Brain pericyte (primary cell): Measurements from ENCODE around the gene STK35.
A peak's percentile ranks its signal among the peaks of the same experiment; 100 is the strongest.
"Not testable (repeated sequence)": the region's sequence is repeated elsewhere in the genome, so short reads cannot be mapped to it uniquely, and the experiment has no call there.

Experiments
- DNase-seq: peaks from one replicate; pipeline ENCODE4 v3.0.0-alpha.2; 2012; ENCODE audit warnings: low read depth, low spot score

Gene STK35

GRCh38 chr20:2156666-2157624 is 55.3 kb downstream of the STK35 start:
- no peak for DNase-seq

DNA sequence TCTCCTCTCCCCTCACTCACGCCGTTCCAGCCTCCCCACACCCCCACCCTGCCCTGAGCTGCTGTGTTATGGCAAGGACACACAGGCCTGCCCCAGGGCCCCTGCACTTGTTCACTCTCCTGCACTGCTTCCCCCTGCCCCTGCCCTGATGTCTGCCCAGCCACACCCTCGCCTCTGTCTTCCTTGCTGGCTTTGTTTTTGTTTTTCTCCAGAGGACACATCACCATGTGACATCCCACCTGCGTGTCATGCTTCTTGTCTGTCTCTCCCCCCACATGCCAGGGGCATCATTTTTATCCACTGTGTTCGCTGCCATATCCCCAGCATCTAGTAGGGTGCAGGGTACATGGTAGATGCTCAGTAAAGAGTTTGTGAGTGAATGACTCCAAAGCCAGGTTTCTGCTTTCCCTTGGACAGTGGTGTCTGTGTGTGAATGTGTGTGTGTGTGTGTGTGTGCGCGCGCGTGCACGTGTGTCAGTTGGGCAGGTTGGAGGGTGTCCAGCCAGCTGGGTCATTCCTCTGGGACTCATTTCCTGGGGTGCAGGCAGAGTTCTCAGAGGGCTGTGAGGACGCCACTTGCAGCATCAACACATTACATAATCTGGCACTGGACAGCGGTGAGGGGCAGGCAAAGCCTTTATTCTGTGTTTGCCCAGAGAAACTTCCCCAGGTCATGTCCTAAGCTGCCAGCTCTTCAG is 60.6 kb downstream of the STK35 start:
- no peak for DNase-seq

GRCh38 chr20:2162823-2163166 is 61.2 kb downstream of the STK35 start:
- no peak for DNase-seq

GRCh38 chr20:2163312-2163711 is 61.7 kb downstream of the STK35 start:
- DNase-seq, result no peak

GRCh38 chr20:2163757-2164156 is 62.1 kb downstream of the STK35 start:
- no peak for DNase-seq

GRCh38 chr20:2164421-2164820 is 62.8 kb downstream of the STK35 start:
- no peak for DNase-seq

- no peak for DNase-seq
These were observed 63.3 kb downstream of the STK35 start for GRCh38 chr20:2164966-2165365.

DNA sequence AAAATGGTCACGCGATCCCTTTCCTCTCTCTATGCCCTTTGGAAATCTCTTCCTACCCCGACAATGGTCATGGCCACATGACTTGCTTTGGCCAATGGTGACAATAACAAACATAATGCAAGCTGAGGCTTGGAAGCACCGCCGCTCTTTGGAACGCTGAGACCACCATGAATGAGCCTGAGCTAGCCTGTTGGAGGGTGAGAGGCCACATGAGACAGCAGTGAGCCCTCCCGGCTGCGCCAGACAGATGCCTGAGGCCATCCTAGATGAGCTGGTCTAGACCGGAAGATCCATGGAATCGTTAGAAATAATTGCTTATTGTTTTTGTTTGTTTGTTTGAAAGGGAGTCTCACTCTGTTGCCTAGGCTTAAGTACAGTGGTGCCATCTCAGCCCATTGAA is 64.2 kb downstream of the STK35 start:
- no peak for DNase-seq

GRCh38 chr20:2167112-2167511 is 65.5 kb downstream of the STK35 start:
- no peak for DNase-seq

DNA sequence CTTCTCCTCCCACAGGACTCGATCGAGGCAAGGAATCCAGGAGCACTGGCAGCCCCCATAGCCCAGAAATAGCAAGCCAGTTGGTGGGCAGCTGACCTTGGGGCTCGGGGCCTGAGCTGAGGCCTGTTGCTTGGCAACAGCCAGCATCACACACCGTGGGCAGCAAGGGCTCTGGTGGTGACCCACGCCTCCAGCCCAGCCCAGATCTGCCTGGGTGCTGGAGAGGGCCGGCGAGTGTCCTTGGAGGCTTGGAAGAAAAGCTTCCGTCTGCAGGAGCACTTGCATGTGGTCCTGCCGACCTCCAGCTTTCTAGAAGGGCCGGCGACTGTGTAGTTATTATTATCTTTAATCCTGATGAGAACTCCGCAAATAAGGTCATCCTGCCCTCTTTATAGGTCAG is 67.3 kb downstream of the STK35 start:
- DNase-seq, result no peak

DNA sequence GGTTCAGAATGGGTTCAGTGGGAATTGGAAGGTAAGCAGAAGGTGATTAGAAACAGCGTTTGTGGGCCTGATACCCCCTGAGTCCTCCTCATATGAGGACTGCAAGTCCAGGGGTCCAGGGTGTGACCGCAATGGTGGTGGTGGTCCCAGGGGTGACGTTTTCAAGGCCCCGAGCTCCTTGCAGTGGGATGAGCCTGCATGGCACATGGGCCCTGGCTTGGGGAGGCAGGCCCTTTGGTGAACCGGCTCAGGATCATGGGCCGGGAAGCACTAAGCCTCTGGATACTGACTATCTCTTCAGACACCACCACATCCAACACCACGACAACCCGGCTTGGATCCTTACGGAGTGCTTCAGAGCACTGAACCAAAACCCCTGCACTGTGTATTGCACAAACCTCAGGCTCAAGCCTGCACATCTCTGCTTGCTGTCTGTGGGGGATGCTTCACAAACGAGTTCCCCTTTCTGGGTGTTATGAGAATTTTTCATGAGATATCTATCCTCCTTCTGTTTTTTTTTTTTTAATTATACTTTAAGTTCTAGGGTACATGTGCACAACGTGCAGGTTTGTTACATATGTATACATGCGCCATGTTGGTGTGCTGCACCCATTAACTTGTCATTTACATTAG is 67.9 kb downstream of the STK35 start:
- no peak for DNase-seq

DNA sequence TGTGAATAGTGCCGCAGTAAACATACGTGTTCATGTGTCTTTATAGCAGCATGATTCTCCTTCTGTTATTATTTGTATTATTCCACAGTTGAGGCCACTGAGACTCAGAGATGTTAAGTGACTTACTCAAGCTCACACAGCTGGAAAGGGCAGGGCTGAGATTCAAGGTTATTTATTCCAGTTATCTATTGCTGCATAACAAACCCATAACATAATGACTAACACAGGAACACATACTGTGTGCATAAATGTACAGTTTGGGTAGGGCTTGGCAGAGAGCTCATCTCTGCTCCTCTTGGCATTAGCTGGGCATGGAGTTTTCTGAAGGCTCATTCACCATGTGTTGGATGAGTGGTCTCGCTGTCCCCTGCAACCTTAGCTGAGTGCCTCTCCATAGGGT is 68.8 kb downstream of the STK35 start:
- no peak for DNase-seq

DNA sequence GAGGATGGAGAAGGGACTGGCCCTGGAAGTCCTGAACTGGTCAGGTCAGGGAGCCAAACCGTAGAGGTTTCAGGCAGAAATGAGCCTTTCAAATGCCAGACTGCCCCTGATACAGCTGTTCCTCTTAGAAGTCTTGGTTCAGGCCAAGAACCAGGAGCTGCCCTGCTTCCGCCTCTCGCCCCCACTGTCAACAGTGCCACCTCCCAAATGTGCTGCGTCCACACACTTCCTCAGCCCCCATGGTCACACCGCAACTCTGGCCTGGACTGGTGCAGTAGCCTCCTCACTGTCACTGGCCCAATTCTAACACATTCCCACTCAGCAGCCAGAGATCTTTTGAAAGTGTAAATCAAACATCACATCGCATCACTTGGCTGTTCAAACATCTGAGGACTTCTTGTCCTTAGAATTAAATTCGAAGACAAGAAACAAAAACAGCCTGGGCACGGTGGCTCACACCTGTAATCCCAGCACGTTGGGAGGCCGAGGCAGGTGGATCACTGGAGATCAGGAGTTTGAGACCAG is 69.7 kb downstream of the STK35 start:
- DNase-seq, result no peak

DNA sequence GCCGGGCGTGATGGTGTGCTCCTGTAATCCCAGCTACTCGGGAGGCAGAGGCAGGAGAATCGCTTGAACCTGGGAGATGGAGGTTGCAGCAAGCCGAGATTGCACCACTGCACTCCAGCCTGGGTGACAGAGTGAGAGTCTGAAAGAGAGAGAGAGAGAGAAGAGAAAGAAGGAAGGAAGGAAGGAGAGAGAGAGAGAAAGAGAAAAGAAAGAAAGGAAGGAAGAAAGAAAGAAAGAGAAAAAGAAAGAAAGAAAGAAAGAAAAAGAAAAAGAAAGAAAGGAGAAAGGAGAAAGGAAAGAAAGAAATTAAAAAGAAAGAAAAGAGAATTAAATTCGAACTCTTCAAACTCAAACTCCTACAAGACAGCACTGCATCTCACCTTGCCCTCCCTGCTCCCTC is 70.2 kb downstream of the STK35 start:
- DNase-seq, result not testable (repeated sequence)

DNA sequence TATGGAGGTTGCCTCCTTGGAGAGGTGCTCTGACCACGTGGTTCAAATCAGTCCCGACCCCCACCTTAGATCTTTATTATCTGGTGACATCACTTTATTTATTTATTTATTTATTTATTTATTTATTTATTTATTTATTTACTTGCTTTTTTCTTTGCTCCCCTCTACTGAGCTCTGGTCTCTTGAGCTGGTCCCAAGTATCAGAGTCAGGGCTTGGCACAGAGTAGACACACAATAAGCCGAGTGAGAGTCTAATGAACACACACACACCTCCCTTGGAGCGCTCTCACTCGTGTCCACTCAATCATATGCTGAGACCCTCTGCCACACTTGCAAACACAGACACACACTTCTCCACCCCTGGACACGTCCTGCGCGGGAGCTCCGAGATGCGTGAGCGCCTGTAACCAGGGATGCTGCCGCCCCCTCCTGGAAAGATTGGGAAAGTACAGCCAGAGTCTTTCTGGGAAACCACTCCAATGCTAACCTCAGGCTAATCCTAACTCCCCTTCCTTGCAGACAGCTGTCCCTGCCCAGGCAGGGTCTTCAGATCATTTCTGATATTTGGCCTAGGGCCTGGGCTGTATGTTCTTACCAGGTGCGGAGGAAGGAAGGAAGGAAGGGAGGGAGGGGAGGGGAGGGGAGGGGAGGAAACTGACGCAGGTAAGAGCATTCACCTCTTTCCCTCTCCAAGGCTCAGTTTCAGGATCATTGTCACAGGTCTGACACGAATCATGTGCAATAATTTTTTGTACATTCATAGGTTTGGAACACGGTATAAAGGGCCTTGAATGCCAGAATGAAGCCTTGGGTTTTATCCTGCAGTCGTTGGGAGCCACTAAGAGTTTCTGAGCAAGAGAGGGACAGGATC is 70.9 kb downstream of the STK35 start:
- peak; percentile 11 for DNase-seq

GRCh38 chr20:2173186-2173585 is 71.6 kb downstream of the STK35 start:
- no peak for DNase-seq

DNA sequence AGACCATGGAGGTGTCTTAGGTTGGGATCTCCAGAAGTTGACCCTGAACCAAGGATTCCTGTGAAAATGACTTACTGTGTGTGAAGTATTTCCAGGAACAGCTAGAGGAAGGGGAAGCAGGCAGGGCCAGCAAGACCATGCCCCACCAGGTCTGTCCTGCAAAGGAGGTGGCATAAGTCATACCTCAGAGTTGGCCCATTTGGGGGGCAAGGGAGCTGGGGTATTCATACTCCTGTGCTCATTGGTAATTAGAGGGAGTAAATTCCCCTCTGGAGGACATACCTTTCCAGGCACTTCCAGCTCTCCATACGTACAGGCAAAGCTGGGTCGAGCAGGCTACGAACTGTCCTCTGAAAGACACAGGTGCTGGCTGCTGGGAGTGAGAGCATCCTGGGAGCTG is 72.4 kb downstream of the STK35 start:
- no peak for DNase-seq

DNA sequence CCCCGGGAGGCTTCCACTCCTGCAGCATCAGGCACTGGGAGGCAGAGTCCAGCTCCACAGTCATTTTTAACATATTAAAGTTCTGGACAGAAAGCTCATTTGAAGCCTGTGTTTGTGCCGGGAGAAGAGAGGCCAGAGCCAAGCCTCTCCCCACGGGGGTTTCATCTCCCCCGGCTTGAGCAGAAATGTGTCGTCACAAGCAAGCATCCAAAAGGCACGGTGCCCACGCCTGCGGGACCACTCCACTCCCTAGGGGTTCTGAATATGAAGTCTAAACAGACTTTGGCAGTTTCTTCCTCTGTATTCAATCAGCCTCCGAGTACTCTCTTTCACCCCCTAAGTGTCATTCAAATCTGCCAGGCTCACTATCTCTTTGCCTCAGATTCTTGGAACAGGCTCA is 75.3 kb downstream of the STK35 start:
- DNase-seq, result no peak

DNA sequence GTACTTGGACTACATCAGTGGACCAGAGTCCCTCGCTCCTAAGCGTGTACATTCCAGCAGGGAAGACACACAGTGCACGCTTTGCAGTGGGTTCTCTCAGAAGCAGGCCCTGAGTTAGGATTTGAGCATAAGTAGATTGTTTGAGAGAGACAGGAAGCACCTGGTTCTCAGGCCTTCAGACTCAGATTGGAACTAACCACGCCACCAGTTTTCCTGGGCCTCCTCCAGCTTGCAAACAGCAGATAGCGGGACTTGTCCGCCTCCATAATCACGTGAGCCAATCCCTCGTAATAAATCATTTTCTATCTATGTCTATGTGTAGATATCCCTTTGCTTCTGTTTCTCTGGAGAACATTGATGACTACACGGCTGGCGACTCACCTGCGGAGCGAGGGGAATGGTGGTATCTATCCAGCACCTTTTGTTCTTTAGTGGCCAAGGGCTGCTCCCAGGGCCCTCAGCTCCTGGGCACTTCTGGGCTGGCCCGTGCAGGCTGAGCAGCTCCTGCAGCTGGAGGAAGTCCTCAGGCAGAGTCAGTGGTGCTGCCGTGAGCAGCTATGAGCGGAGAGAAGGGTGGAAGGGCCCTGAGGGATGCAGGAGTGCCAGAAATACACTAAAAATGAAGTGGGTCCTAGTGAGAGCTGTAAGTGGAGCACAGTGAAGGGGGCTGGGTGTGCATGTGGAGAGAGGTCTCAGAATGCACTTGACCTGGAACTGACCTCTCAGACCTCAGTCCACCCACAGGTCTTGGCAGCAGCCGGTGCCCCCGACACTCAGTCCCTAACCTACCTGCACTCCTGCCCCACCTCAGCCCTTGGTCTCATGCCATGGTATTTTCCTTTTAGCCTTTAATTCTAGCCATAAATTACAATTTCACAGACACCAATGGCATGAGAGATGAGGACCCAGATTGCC is 76.9 kb downstream of the STK35 start:
- DNase-seq, result no peak

DNA sequence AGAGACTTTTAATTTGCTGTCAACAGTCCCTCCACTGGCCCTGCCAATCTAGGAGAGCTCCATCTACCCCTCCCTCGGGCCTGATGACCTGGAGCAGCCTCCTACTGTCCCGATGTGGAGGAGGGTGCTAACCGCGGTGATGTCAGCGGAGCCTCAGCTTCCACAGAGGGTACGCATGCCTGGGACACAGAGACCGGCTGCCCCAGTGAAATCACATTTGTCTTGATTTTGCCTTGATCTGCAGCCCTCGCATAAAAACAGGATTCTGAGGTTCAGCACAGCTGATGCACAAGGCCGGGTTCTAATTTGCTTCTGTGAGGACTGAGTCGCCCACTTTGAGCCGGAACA is 77.6 kb downstream of the STK35 start:
- no peak for DNase-seq
